Measurements from ENCODE around the gene HEMK1.

The HEMK1 gene

DNA sequence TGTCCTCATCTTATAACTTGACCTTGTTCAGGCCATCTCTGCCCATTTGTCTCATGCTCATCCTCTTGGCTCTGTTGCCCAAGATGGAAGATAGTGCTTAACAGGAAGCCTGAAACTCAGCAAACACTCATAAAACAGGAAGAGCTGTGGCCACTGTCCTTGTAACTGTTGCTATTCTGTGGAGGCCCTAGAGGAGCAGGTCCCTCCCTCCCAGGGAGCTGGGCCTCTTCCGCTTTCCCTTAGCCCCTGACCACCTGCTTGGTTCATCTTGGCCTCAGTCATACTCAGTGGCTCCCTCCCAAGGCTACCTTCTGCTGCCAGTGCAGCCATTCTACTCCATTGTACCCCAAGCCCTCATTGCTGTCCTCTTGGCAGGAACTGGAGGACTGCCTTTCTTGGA lies 51.1 kb downstream of the HEMK1 start:
- TF ChIP-seq, protein P1, sequence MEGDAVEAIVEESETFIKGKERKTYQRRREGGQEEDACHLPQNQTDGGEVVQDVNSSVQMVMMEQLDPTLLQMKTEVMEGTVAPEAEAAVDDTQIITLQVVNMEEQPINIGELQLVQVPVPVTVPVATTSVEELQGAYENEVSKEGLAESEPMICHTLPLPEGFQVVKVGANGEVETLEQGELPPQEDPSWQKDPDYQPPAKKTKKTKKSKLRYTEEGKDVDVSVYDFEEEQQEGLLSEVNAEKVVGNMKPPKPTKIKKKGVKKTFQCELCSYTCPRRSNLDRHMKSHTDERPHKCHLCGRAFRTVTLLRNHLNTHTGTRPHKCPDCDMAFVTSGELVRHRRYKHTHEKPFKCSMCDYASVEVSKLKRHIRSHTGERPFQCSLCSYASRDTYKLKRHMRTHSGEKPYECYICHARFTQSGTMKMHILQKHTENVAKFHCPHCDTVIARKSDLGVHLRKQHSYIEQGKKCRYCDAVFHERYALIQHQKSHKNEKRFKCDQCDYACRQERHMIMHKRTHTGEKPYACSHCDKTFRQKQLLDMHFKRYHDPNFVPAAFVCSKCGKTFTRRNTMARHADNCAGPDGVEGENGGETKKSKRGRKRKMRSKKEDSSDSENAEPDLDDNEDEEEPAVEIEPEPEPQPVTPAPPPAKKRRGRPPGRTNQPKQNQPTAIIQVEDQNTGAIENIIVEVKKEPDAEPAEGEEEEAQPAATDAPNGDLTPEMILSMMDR (IDR thresholded peaks at IDR 0.05; ENCODE audit: extremely low read depth, missing control alignments), result no peak
- DNase-seq (ENCODE audit: low spot score), result no peak

- TF ChIP-seq, protein P1 (IDR thresholded peaks at IDR 0.05; ENCODE audit: extremely low read depth, missing control alignments), result no peak
- DNase-seq (ENCODE audit: low spot score), result no peak
Observed at GRCh38 chr3:50620820-50621219, 51.5 kb downstream of the HEMK1 start.

- DNase-seq (ENCODE audit: low spot score), result no peak
- TF ChIP-seq, protein P1 (IDR thresholded peaks at IDR 0.05; ENCODE audit: extremely low read depth, missing control alignments), result no peak
Observed at GRCh38 chr3:50622881-50623280, 53.6 kb downstream of the HEMK1 start.

DNA sequence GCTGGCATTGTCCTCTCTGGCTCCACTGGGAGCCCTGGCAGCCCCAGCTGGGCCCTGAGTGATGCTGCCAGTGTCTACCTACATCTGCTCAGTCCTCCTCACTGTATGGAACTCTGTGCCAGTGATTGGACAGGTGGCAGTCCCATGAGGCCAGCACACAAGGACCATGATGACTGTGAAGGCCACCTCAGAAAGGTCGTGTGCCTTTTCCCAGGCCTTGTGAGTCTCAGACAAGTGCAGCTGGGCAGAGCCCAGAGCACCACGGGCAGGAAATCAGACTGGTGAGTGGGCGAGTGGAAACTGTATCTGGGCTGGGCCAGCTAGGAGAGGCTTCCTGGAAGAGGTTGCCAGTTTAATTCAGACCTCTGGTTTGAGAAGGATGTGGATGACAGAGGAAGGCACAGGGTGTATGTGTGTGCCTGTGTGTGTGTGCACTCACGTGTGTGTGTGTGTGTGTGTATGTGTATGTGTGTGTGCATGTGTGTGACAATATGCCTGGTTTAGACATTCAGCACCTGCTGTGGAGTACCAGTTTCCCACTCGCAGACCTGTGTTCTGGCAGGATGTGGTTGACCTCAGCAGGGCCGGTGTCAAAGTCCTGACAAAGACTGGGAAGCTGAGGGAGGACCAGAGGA lies 54.6 kb downstream of the HEMK1 start:
- DNase-seq (ENCODE audit: low spot score), result no peak
- TF ChIP-seq, protein P1 (IDR thresholded peaks at IDR 0.05; ENCODE audit: extremely low read depth, missing control alignments), result no peak

DNA sequence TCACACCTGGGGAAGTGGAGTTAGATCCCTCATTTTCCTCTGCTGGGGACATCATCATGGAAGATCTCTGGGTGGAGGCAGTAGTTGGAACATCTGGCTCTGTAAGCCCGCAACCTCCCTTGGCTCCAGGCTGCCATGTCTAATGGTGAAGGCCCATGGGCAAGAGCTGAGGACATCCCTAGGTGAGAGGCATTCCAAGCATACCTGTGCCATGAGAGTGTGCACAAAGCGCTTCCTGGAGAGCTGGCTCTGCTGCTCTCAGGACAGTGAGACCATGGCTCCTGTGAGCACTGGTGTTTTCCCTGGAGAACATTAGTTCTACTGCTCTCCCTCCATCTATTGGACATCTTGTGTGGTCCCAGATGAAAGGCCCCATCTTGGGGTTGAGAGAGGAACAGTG lies 55.3 kb downstream of the HEMK1 start:
- no peak for DNase-seq (ENCODE audit: low spot score)
- TF ChIP-seq, protein P1 (IDR thresholded peaks at IDR 0.05; ENCODE audit: extremely low read depth, missing control alignments), result no peak

- TF ChIP-seq, protein P1 (IDR thresholded peaks at IDR 0.05; ENCODE audit: extremely low read depth, missing control alignments), result no peak
- DNase-seq (ENCODE audit: low spot score), result no peak
Observed at GRCh38 chr3:50625231-50626182, 56.2 kb downstream of the HEMK1 start.

DNA sequence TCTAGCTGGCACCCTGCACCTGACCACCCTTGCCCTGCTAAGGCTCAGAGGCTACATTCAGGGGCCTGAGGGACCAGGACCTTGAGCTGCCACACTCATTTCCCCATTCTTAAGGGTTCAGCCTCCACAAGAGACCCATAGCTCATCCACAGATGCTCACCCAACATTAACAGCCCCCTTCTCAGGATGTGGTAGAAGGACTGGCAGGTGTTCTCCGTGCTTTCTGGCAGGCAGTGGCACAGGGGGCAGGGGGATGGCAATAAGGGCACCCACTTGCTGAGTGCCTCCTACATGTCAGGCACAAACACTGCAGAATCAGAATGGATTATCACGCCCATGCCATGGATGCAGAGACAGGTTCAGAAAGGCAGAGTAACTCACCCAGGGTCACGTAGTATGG lies 57.1 kb downstream of the HEMK1 start:
- DNase-seq (ENCODE audit: low spot score), result no peak
- TF ChIP-seq, protein P1 (IDR thresholded peaks at IDR 0.05; ENCODE audit: extremely low read depth, missing control alignments), result no peak

All from GM20000 (cell line).